Iris pigment epithelial cell (primary cell): ENCODE measurements around the gene P2RX4.
"Not testable (repeated sequence)": the region's sequence is repeated elsewhere in the genome, so short reads cannot be mapped to it uniquely, and the experiment has no call there.

Experiments
- DNase-seq: peaks from one replicate; pipeline ENCODE4 v3.0.0-alpha.2; 2011; ENCODE audit warnings: low read depth

The P2RX4 gene

DNA sequence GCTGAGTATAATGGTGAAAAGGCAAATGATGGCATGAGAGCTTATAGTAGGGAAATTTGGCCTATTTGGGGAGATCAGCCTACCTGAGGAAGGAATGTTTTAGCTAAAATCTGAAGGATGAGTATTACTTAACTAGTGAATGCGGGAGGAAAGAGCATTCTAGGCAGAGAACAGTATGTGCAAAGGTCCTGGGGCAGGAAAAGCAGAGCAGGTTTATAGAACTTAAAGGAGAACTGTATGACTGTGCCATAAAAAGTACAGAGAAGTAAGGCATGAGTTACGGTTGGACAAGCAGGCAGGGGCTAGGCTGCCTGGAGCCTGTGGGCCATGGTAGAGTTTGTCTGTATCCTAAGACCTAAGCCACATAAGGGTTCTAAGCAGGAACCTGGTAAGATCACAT, 21.7 kb upstream of the P2RX4 start:
- no peak for DNase-seq

DNA sequence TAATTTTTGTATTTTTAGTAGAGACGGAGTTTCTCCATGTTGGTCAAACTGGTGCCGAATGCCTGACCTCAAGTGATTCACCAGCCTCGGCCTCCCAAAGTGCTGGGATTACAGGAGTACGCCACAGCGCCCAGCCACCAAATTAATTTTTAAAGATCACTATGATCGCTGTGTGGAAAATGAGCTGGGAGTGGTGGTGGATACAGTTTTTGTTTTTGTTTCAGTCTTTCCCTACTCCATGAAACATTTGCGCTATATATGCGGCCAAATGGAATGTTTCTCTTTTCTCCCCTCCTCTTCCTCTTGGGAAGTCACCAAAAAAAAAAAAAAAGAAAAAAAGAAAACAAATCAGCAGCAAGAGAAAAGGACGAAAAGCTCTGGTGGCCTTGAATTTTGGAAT, 20.8 kb upstream of the P2RX4 start:
- peak; percentile 40 for DNase-seq

DNA sequence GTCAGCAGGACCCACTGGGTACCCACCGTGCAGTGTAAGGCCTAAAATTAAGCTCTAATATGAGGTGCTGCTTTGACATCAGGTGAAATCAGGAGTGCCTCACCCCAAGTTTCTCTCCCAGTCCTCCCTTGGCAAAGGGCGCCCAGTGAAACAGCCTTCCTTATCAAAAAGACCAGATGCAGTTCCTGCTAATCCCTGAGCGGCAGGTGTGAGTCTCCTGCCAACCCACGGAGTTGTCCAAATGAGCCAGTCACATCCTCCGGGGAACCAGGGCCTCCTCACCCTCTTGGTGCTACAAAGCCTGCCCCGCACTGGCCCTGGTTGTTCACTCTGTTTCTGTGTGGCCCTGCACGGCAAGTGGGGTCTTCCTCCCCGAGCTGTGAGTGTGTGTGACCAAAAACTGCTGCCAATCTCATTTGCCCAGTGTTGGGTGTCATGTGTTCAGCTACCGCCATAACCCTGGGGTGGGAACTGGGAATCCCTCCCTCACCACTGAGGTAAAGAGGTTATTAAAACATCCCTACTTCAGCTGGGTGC, 20.2 kb upstream of the P2RX4 start:
- DNase-seq: peak; percentile 33

DNA sequence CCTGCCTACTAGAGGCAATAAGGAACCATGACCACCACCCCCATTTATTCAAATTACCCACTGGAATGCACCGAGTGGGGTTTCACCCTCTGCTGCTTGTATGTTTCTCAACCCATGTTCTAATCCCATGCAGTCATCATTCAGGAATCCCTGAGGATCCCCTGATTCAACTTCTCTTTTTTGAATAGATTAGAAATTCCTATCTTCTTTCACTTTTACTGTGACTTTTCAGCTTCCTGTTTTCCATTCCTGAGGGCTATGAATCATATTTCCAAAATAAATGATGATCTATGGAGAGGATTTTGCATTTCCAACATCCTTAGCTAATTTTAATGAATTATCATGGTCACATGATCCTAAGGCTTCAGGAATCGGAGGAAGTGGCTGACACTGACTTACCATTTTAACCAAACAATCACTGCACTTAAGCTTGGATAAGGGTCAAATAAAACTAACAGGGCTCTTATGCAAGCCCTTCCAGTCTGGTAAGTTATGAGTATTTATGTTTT, 19.4 kb upstream of the P2RX4 start:
- peak; percentile 98 for DNase-seq

DNA sequence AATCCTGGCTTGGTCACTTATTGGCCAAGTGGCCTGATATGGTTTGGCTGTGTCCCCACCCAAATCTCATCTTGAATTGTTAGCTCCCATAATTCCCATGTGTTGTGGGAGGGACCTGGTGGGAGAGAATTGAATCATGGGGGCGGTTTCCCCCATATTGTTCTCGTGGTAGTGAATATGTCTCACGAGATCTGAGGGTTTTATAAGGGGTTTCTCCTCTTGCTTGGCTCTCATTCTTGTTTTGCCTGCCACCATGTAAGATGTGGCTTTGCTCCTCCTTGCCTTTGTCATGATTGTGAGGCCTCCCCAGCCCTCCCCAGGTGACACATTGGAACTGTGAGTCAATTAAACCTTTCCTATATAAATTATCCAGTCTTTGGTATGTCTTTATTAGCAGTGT, 18.8 kb upstream of the P2RX4 start:
- DNase-seq: no peak

DNA sequence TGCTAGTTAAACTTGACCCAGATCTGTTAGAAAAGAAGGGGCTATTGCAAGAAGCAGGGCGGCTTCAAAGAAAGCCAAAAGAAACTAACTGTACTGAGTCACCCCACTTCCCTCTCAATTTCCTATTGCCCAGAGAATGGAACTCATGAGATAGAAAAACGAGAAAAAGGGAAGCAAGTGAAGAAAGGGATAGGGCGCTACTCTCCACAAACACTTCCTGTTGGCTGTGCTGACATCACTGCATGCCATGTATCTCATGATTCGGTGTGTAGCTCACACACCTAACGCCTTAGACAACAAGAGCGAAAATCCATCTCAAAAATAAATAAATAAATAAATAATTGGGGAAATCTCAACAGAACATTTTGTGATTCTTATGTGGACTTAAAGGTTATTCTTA, 13.0 kb upstream of the P2RX4 start:
- peak; percentile 38 for DNase-seq

DNA sequence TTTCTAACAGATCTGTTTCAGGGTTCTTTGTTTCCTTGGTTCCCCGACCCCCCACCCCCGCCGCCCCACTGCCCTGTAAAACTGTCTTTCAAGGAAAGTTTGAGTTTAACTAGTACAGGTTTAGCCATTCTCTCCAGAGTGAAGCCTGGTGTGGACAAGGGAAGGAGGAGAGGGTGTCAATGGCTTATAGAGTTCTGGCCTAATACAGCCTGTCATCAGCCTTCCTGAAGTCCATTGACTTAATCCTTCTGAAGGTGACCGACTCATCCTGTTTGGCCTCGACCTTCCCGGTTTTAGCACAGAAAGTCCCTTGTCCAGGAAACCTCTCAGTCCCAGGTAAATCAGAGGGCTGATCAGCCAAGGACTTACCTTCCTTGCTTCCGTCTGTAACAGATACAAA, 11.0 kb upstream of the P2RX4 start:
- no peak for DNase-seq

DNA sequence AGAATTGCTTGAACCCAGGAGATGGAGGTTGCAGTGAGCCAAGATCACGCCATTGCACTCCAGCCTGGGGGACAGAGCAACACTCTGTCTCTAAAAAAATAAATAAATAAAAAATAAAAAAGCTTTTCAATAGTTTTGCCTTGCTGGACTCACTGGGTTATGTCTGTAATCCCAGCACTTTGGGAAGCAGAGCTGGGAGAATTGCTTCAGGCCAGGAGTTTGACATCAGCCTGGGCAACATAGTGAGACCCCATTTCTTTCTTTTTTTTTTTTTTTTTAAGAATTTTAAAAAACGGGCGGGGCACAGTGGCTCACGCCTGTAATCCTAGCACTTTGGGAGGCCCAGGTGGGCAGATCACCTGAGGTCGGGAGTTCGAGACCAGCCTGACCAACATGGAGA, 8.8 kb upstream of the P2RX4 start:
- not testable (repeated sequence) for DNase-seq

DNA sequence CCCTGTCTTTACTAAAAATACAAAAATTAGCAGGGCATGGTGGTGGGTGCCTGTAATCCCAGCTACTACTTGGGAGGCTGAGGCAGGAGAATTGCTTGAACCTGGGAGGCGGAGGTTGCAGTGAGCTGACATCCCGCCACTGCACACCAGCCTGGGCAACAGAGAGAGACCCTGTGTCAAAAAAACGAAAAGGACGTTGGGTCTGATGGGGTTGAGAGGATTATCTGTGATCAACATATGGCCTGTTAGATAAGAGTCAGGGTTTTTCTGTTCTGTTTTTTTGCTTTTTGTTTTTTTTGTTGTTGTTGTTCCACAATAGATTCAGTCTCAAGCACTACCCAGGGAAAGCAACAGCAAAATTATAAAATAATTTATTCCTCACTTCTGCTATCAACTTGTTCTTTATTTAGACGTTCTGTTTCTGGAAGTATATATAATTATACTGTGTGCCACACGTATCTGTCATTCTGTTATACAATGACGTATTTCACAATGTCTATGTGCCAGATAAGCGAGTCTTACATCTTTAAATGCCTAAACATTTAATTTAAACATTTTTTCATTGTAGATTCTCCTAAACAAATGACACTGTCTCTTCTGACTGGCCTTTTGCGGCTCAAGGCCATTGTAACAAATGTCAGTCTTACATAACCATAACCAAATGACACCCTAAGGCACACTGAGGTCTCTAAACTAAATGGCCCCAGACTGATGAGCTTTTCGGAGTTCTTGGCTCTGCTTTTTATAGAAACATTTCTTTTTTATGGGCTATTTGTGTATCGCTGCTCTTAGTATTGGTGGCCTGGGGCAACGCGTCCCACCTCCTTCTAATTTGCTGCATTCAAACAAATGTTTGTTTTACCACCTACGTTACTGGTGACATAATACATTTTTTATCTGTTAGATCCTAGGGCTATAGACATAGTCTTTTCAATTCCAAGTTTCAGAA, 7.2 kb upstream of the P2RX4 start:
- DNase-seq: no peak

DNA sequence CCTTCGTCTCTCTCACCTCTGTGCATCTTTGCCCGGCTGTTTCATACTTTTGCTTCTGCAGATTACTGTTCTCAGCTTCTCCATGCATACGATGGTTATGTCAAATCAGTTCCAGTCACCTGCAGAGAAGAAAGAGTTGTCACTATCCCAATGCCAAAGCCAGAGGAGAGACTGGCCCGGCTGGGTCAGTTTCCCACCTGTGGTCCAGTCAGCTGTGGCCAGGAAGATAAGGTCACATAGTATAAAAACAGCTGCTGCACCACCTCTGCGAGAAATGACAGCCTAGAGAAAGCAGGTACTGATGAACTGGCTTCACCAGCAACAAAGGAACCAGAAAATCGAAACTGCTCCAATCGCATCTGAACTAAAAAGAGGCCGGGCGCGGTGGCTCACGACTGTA, 6.4 kb upstream of the P2RX4 start:
- no peak for DNase-seq

DNA sequence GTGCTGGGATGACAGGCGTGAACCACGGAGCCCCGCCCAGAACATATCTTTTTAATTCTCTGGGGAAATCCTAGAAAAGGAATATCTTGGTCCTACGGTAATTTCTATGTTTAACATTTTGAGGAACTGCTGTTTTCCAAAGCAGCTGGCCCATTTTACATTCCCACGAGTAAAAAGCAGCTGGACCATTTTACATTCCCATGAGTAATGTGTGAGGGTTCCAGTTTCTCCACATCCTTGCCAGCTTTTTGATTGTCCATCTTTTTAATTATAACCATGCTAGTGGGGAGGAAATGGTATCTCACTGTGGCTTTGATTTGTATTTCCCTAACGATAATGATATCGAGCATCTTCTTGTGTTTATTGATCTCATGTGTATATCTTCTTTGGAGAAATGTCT, 4.4 kb upstream of the P2RX4 start:
- no peak for DNase-seq

DNA sequence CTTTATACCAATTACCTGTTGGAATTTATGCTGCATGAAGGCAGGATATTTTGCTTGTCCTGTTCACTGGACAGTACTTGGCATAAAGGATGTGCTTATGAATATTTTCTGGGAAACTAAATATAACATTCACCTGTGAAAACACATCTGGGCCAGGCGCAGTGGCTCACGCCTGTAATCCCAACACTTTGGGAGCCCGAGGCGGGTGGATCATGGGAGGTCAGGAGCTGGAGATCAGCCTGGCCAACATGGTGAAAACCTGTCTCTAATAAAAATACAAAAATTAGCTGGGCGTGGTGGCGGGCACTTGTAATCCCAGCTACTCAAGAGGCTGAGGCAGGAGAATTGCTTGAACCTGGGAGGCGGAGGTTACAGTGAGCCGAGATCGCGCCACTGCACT, 1.4 kb upstream of the P2RX4 start:
- DNase-seq: not testable (repeated sequence)

DNA sequence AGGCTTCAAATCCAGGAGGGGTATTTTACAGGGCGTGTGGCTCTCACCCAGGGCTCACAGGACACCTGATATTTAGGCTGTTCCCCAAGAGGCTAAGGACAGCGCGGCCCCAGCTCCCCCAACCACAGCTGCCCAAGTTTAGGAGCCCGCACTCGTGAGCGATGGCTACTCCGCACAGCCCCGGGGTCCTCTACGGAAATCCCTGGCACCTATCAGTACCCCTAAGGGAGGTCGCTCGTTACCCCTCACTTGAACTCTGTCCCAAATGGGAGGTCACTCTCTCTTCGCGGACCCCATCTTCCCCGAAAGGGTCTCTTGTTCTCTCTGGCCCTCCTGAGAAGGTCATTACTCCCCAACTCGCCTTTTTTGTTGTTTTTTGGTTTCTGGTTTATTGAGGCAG, 708 bp upstream of the P2RX4 start:
- DNase-seq: no peak

DNA sequence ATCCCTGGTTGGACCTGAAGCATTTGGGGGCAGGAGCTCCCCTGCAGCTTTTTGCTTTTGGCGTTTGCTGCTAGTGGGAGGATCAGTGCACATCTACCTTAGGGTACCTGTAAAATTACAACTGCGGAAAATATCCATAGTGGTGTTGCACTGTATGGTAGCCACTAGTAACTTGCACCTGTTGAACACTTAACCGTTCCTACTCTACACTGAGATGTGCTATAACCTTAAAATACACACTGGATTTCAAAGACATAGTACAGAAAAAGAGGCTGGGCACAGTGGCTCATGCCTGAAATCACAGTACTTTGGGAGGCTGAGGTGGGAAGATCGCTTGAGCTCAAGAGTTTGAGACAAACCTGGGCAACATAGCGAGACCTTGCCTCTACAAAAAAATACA, 2.9 kb downstream of the P2RX4 start:
- no peak for DNase-seq

DNA sequence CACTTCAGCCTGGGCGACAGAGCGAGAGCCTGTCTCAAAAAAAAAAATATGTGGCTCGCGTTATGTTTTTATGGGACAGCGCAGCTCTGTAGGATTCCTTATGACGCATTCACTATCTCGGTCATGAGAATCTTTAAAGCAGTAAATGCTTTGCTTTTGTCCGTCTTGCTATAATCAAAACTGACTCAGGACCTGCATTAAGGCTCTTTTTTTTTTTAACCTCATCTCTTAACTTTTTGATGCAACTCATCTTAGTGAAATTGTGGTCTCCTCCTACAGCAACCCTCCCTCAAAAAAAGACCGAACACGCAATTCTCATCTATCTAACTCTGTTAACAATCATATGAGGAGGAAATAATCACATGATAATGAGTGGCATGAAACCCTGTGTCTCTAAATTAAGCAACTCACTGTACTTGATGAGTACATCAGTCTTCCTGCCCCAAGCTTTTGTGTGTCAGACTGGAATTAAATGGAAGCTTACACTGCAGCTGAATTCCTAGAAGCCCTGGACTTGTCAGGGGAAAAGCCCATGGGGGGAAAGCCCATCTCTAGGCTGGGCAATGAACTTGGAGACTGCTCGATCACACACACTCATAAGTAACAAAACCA, 4.3 kb downstream of the P2RX4 start:
- DNase-seq: peak; percentile 91

DNA sequence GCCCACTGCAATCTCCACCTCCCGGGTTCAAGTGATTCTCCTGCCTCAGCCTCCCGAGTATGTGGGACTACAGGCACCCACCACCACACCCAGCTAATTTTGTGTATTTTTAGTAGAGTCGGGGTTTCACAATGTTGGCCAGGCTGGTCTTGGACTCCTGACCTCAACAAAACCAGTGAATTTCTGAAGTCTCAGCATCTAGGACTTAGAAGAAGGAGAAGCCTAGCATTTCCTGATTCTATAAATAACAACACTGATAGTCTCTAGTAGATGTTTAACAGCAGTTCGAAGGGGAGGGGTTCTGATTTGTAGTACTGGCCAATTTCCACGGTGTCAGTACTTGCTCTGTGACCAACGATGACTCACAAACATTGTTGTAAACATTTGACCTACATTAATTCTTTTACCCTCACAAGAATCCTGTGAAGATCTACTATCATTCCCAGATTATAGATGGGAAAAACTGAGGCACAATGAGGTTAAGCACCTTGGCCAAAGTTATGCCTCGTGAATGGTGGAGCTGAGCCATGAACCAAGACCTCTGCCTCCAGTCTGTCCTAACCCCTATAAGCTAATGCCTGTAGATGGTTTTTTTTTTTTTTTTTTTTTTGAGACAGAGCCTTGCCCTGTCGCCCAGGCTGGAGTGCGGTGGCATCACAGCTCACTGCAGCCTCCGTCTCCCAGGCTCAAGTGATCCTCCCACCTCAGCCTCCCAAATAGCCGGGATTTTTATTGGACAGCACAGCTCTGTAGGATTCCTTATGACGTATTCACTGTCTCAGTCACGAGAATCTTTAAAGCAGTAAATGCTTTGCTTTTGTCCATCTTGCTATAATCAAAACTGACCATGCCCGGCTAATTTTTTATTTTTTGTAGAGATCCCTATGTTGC, 5.2 kb downstream of the P2RX4 start:
- DNase-seq: peak; percentile 97

DNA sequence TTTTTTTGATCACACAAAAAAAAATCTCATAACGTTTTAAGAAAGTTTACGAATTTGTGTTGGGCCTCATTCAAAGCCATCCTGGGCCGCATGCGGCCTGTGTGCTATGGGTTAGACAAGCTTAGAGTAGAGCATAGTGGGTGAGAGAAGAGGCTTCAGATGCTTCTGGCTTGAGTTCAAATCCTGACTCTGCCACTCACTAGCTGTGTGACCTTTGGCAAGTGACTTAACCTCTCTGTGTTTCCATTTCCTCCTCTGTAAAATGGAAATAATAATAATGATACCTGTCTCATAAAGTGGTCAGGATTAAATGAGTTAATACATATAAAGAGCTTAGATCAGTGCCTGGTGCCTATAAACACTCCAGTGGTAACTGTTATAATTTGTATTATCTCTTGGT, 6.2 kb downstream of the P2RX4 start:
- DNase-seq: no peak

DNA sequence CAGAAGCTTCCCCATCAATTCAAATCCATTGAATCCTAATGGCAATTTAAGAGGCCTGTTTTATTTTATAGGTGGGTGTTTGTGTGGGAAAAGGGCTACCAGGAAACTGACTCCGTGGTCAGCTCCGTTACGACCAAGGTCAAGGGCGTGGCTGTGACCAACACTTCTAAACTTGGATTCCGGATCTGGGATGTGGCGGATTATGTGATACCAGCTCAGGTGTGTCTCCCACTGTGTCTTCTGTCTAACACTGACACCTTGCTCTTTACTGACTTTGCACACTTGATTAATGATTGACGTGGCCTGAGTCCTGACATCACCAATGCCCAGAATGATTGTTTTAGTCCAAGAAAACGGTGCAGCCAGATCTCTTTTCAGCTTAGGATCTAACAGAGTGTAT, 7.1 kb downstream of the P2RX4 start:
- no peak for DNase-seq

DNA sequence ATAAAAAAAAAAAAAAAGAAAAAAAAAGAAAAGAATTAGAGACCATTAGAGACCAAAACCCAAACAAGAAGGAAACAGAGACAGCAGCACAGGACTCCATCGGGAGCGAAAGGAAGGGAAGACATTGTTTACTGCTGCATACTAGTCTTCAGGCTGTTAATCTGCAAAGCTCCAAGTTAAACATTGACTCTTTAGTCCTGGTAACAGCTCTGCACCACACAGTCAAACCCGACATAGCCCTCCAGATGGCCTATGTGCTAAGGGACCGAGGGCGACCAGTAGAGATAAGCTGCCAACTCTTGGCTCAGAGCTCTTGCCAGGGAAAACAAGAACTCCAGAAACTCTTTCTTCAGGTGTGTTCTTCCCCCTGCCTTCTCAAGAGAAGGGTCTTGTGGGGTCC, 7.8 kb downstream of the P2RX4 start:
- no peak for DNase-seq

DNA sequence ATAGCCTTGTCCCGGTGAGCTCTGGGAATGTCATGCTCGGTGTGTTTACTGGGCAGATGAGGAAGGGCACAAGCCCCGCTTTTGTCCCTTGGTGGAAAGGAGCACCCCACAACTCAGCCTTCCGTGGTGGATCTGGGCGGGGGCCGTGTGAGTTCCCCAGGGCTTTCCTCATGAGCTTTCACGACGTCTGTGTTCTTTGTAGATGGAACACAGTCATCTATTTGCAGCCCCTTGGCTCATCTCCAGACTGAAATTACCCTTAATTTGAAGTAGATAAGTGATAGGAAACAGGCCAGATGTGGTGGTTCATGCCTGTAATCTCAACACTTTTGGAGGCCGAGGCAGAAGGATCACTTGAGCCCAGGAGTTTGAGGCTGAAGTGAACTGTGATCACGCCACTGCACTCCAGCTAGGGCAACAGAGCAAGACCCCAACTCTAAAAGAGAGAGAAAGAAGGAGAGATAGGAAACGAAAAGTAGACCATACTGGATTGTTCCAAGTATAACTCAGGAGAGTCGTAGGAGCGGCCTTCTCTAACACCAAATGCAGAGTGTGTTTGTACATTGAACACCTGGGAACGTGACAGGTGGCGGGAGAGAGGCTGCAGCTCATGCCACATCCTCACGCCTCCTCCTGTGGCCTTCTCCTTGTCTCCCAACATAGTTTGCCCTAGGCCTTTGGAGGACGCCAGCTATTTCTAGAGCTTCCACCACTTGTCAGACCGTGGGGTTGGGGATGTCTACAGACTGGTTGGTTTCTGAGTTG, 8.8 kb downstream of the P2RX4 start:
- no peak for DNase-seq

DNA sequence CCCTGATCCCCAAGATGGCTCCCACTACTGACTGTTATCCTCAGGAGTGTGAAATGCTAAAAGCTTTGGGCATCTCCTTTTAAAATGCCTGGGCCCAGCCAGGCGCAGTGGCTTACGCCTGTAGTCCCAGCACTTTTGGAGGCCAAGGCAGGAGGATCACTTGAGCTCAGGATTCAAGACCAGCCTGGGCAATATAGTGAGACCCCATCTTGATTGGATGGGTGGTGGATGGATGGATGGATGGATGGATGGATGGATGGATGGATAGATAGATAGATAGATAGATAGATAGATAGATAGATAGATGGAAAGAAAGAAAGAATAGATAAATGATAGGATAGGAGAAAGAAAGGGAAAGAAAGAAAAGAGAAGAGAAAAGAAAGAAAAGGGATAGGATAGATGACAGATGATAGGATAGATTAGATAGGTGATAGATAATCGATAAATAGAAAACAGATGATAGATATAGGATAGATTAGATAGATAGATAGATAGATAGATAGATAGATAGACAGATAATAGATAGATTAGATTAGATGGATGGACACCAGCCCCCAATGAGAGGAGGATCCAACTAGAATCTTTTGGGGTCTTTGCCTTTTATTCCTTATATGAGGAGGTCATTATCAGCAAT, 9.5 kb downstream of the P2RX4 start:
- no peak for DNase-seq
